ENCODE measurements around the gene NPAS3.

DNA sequence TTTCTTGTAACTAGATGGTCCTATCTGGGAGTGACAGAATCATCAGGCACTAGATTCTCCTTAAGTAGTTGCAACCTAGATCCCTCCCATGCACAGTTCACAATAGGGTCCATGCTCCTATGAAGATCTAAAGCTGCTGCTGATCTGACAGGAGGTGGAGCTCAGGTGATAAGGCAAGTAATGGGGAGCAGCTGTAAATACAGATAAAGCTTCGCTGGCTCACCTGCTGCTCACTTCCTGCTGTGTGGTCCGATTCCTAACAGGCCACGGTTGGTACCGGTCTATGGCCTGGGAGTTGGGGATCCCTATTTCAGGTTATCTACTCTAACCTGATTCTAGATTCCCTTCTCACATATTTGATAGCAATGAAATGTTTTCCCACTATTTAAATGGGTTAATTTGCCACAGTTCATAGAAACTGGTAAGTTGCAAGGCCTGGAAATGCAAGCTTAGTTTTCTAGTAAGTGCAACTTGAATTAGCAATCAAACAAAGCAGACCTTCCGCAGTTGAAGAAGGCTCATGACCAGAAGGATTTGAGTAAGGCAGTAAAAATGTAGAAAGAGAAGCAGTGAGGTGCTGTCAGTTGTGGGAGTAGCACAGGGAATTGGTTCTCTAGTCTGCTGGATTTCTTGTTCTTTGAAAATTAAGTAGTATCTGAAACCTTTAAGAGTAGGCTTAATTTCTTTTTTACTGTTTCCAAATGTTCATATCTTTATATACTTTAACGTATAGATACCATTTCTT is 679.9 kb downstream of the NPAS3 start:
- no peak for TF ChIP-seq POLR2A (IDR thresholded peaks at IDR 0.05; ENCODE audit: insufficient read depth in 1 of 2, low read depth in 2 of 2, low read length in 2 of 2)
- TF ChIP-seq ZNF24 (IDR thresholded peaks at IDR 0.05): no peak
- TF ChIP-seq ATM (IDR thresholded peaks at IDR 0.05; ENCODE audit: borderline replicate concordance): no peak
- TF ChIP-seq, protein P1, sequence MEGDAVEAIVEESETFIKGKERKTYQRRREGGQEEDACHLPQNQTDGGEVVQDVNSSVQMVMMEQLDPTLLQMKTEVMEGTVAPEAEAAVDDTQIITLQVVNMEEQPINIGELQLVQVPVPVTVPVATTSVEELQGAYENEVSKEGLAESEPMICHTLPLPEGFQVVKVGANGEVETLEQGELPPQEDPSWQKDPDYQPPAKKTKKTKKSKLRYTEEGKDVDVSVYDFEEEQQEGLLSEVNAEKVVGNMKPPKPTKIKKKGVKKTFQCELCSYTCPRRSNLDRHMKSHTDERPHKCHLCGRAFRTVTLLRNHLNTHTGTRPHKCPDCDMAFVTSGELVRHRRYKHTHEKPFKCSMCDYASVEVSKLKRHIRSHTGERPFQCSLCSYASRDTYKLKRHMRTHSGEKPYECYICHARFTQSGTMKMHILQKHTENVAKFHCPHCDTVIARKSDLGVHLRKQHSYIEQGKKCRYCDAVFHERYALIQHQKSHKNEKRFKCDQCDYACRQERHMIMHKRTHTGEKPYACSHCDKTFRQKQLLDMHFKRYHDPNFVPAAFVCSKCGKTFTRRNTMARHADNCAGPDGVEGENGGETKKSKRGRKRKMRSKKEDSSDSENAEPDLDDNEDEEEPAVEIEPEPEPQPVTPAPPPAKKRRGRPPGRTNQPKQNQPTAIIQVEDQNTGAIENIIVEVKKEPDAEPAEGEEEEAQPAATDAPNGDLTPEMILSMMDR (CRISPR knock-in tag; IDR thresholded peaks at IDR 0.05): no peak
- TF ChIP-seq SIX4 (CRISPR knock-in tag; IDR thresholded peaks at IDR 0.05): no peak
- TF ChIP-seq KLF12 (CRISPR knock-in tag; IDR thresholded peaks at IDR 0.05; ENCODE audit: borderline replicate concordance): no peak
- TF ChIP-seq, protein P2, sequence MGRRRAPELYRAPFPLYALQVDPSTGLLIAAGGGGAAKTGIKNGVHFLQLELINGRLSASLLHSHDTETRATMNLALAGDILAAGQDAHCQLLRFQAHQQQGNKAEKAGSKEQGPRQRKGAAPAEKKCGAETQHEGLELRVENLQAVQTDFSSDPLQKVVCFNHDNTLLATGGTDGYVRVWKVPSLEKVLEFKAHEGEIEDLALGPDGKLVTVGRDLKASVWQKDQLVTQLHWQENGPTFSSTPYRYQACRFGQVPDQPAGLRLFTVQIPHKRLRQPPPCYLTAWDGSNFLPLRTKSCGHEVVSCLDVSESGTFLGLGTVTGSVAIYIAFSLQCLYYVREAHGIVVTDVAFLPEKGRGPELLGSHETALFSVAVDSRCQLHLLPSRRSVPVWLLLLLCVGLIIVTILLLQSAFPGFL (CRISPR knock-in tag; IDR thresholded peaks at IDR 0.05): no peak
- no peak for TF ChIP-seq ELF4 (CRISPR knock-in tag; IDR thresholded peaks at IDR 0.05; ENCODE audit: borderline replicate concordance)

Data from HepG2 (cell line).